H54 (cell line): ENCODE measurements around the gene SOHLH2.

Experiments used
- DNase-seq: peaks from one replicate; pipeline ENCODE4 v3.0.0; 2011; ENCODE audit warnings: low spot score, mixed read lengths; ENCODE audit not compliant: insufficient read length
- FAIRE-seq: peaks from 3 replicates; lab custom pipeline; 2011; peaks lifted over from hg19 to GRCh38; lab: Jason Lieb, UNC
- POLR2A ChIP-seq: IDR thresholded peaks from 2 replicates; pipeline ENCODE4 v1.6.1; 2011; ENCODE audit warnings: low read depth, mild to moderate bottlenecking, low read length

SOHLH2 gene

GRCh38 chr13:36217456-36217855 lies 3.1 kb upstream of the SOHLH2 start:
- TF ChIP-seq POLR2A: no peak
- no peak for FAIRE-seq

GRCh38 chr13:36212789-36213188 lies 1.6 kb downstream of the SOHLH2 start:
- FAIRE-seq: no peak
- DNase-seq: no peak

More at GRCh38 chr13:36217456-36217855, 3.1 kb upstream of the SOHLH2 start:
- DNase-seq: no peak

GRCh38 chr13:36211567-36211966 lies 2.8 kb downstream of the SOHLH2 start:
- FAIRE-seq: no peak
- DNase-seq: no peak
- TF ChIP-seq POLR2A: no peak

More at GRCh38 chr13:36212789-36213188, 1.6 kb downstream of the SOHLH2 start:
- no peak for TF ChIP-seq POLR2A

- DNase-seq: no peak
- no peak for FAIRE-seq
- TF ChIP-seq POLR2A: no peak
These were observed 3.6 kb downstream of the SOHLH2 start for GRCh38 chr13:36210738-36211137.

DNA sequence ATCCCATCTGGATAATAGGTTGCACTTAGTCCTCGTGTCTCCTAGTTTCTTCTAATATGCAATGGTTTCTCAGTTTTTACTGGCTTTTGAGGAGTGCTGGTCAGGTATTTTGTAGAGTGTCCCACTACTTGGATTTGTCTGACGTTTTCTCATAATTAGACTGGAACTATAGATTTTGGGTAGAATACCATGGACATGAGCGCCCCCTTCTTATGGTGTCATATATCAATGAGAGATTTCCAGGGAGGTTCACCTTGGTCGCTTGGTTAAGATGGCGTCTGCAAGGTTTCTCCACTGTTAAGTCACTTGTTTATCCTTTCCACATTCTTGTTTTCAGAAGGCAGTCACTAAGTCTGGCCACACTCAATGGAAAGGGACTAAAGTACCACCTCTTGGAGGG lies 6.7 kb downstream of the SOHLH2 start:
- no peak for FAIRE-seq
- no peak for DNase-seq
- no peak for TF ChIP-seq POLR2A

GRCh38 chr13:36193151-36193855 lies 21.1 kb downstream of the SOHLH2 start:
- no peak for DNase-seq
- FAIRE-seq: no peak
- no peak for TF ChIP-seq POLR2A

GRCh38 chr13:36192166-36192565 lies 22.2 kb downstream of the SOHLH2 start:
- no peak for FAIRE-seq
- no peak for TF ChIP-seq POLR2A
- no peak for DNase-seq

- FAIRE-seq (no peak), DNase-seq (no peak)
- TF ChIP-seq POLR2A: no peak
These were observed 23.6 kb downstream of the SOHLH2 start for GRCh38 chr13:36190771-36191170.

- FAIRE-seq (no peak), DNase-seq (no peak)
- no peak for TF ChIP-seq POLR2A
These were observed 25.9 kb downstream of the SOHLH2 start for GRCh38 chr13:36188441-36188840.

GRCh38 chr13:36183901-36184300 lies 30.5 kb downstream of the SOHLH2 start:
- DNase-seq (no peak), FAIRE-seq (no peak)
- no peak for TF ChIP-seq POLR2A

GRCh38 chr13:36175621-36176020 lies 38.7 kb downstream of the SOHLH2 start:
- DNase-seq (no peak), FAIRE-seq (no peak)
- TF ChIP-seq POLR2A: no peak

DNA sequence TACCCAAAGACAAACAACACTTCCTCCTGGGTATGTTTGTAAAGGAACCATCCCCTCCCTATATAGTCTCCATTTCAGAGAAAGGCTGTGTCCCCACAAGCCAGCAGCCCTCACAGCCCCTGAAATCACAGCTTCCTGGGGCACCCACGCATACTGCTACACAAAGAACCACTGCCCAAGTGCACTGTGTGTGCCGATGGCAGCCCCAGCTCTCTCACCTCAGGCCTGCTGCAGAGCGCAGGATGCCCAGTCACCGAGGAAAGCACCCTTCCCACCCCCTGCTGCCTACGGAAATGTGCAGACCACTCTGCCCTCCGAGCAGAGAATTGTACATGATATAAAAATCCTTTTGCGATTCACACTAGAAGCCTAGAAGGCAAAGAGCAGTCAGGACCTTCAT lies 39.4 kb downstream of the SOHLH2 start:
- no peak for TF ChIP-seq POLR2A
- FAIRE-seq (no peak), DNase-seq (no peak)

- TF ChIP-seq POLR2A: no peak
- no peak for DNase-seq
- FAIRE-seq: no peak
These were observed 40.6 kb downstream of the SOHLH2 start for GRCh38 chr13:36173571-36174322.

GRCh38 chr13:36166046-36166445 lies 48.3 kb downstream of the SOHLH2 start:
- FAIRE-seq: no peak
- no peak for DNase-seq
- no peak for TF ChIP-seq POLR2A
